HepG2 (cell line): ENCODE data around the gene TFRC. TPM values are rescaled to one million over a fixed set of nuclear protein-coding genes. Genes with fewer than 3 reads are reported as not detected.

ENCODE experiments used
- ARHGAP35 ChIP-seq: sonication (generic); formaldehyde crosslinking; IDR thresholded peaks from 2 replicates; pipeline ENCODE4 v1.9.0; 2022; ENCODE audit warnings: mild to moderate bottlenecking, inconsistent platforms, moderate library complexity, missing genetic modification reagents, borderline replicate concordance
- BRCA1 ChIP-seq: sonication (generic); formaldehyde crosslinking; IDR thresholded peaks from 2 replicates; pipeline ENCODE4 v1.4.0; 2020; ENCODE audit warnings: missing genetic modification reagents
- CEBPG ChIP-seq: IDR thresholded peaks from 2 replicates; pipeline ENCODE4 v1.6.1; 2016
- ELF3 ChIP-seq: IDR thresholded peaks from 2 replicates; pipeline ENCODE4 v1.6.1; 2016; ENCODE audit warnings: missing genetic modification reagents, missing compliant biosample characterization
- ELF4 ChIP-seq: sonication (generic); formaldehyde crosslinking; IDR thresholded peaks from 2 replicates; pipeline ENCODE4 v1.5.0; 2020; ENCODE audit warnings: missing genetic modification reagents, mild to moderate bottlenecking, moderate library complexity, borderline replicate concordance
- HCFC1 ChIP-seq: fragments of 150-350 bp; IDR thresholded peaks from 2 replicates; pipeline ENCODE4 v1.6.1; 2014; ENCODE audit warnings: low read depth, low read length
- HIVEP1 ChIP-seq: sonication (generic); formaldehyde crosslinking; IDR thresholded peaks from 2 replicates; pipeline ENCODE4 v1.4.0; 2020; ENCODE audit warnings: mild to moderate bottlenecking, missing genetic modification reagents
- IRF2 ChIP-seq: IDR thresholded peaks from 2 replicates; pipeline ENCODE4 v1.6.1; 2018; ENCODE audit warnings: missing genetic modification reagents, missing compliant biosample characterization
- KDM3A ChIP-seq: IDR thresholded peaks from 2 replicates; pipeline ENCODE4 v1.6.1; 2018; ENCODE audit warnings: low read depth, missing compliant biosample characterization
- NCOA1 ChIP-seq: sonication (generic); formaldehyde crosslinking; IDR thresholded peaks from 2 replicates; pipeline ENCODE4 v1.9.0; 2021; ENCODE audit warnings: missing genetic modification reagents
- NFKBIZ ChIP-seq: IDR thresholded peaks from 2 replicates; pipeline ENCODE4 v1.6.1; 2018; ENCODE audit warnings: missing genetic modification reagents, missing compliant biosample characterization
- RARG ChIP-seq: sonication (generic); formaldehyde crosslinking; IDR thresholded peaks from 2 replicates; pipeline ENCODE4 v1.4.0; 2020; ENCODE audit warnings: low read depth, mild to moderate bottlenecking, missing genetic modification reagents
- STAG1 ChIP-seq: sonication (generic); formaldehyde crosslinking; IDR thresholded peaks from 2 replicates; pipeline ENCODE4 v1.4.0; 2020; ENCODE audit warnings: missing genetic modification reagents
- TCF7L2 ChIP-seq: IDR thresholded peaks from 2 replicates; pipeline ENCODE4 v1.6.1; 2011; ENCODE audit warnings: mild to moderate bottlenecking, low read depth, low read length, moderate library complexity
- THAP11 ChIP-seq: IDR thresholded peaks from 2 replicates; pipeline ENCODE4 v1.6.1; 2016; ENCODE audit warnings: missing biosample characterization, missing genetic modification reagents
- YEATS4 ChIP-seq: sonication (generic); formaldehyde crosslinking; IDR thresholded peaks from 2 replicates; pipeline ENCODE4 v1.4.0; 2020; ENCODE audit warnings: missing genetic modification reagents, borderline replicate concordance
- ZFP91 ChIP-seq: sonication (generic); formaldehyde crosslinking; IDR thresholded peaks from 2 replicates; pipeline ENCODE4 v1.9.0; 2022; ENCODE audit warnings: missing genetic modification reagents, mild to moderate bottlenecking, borderline replicate concordance
- ZNF235 ChIP-seq: sonication (generic); formaldehyde crosslinking; IDR thresholded peaks from 2 replicates; pipeline ENCODE4 v1.8.1; 2023; ENCODE audit warnings: mild to moderate bottlenecking, missing genetic modification reagents, borderline replicate concordance
- ZNF24 ChIP-seq: fragments of 450-650 bp; IDR thresholded peaks from 2 replicates; pipeline ENCODE4 v1.6.1; 2017; ENCODE audit warnings: antibody characterized with exemption, mild to moderate bottlenecking
- ZNF253 ChIP-seq: sonication (generic); formaldehyde crosslinking; IDR thresholded peaks from 2 replicates; pipeline ENCODE4 v1.8.0; 2022; ENCODE audit warnings: mild to moderate bottlenecking, missing genetic modification reagents, borderline replicate concordance
- ZNF343 ChIP-seq: sonication (generic); formaldehyde crosslinking; IDR thresholded peaks from 2 replicates; pipeline ENCODE4 v1.4.0; 2020; ENCODE audit warnings: mild to moderate bottlenecking, missing genetic modification reagents
- ZNF546 ChIP-seq: sonication (generic); formaldehyde crosslinking; conservative IDR thresholded peaks from 2 replicates; pipeline ENCODE4 v1.8.1; 2023; ENCODE audit warnings: mild to moderate bottlenecking, missing genetic modification reagents
- ZNF567 ChIP-seq: sonication (generic); formaldehyde crosslinking; IDR thresholded peaks from 2 replicates; pipeline ENCODE4 v1.8.1; 2023; ENCODE audit warnings: mild to moderate bottlenecking, missing genetic modification reagents, borderline replicate concordance
- ZNF724P ChIP-seq: sonication (generic); formaldehyde crosslinking; IDR thresholded peaks from 2 replicates; pipeline ENCODE4 v1.8.0; 2022; ENCODE audit warnings: missing genetic modification reagents, borderline replicate concordance
- ZNF781 ChIP-seq: sonication (generic); formaldehyde crosslinking; IDR thresholded peaks from 2 replicates; pipeline ENCODE4 v1.5.1; 2020; ENCODE audit warnings: borderline replicate concordance, mild to moderate bottlenecking, missing genetic modification reagents; ENCODE audit errors: not compliant biosample characterization
- ZNF883 ChIP-seq: sonication (generic); formaldehyde crosslinking; IDR thresholded peaks from 2 replicates; pipeline ENCODE4 v1.5.1; 2020; ENCODE audit warnings: mild to moderate bottlenecking, missing genetic modification reagents; ENCODE audit errors: not compliant biosample characterization
- polyA plus RNA-seq, 8 experiments: library from polyadenylated mRNA; depleted of rRNA in 3 of 8; stranded (reverse) in 7 of 8; unstranded in 1 of 8; fragments of >200 nt; fragmentation: Illumina TruSeq in 4 of 8; extraction: Trizol in 4 of 8; gene quantifications; 2 replicates each; pipeline versions ENCODE4 v1.2.1 to v1.2.3, GENCODE V29; 2011 to 2016; ENCODE audit warnings: low read depth in 4 of 8, missing spikeins in 1 of 8, mixed read lengths in 1 of 8; ENCODE audit not compliant: insufficient read depth in 1 of 8
- total RNA-seq, 5 experiments: library from RNA; depleted of rRNA; stranded (reverse); fragments of >200 nt; fragmentation: Illumina TruSeq; extraction: Trizol; gene quantifications; 2 replicates each; pipeline ENCODE4 v1.2.3, GENCODE V29; 2016; ENCODE audit warnings: low read depth in 1 of 5
- TF ChIP-seq, protein P1 (sequence below): IDR thresholded peaks from 2 replicates; pipeline ENCODE4 v1.6.1; 2016
- TF ChIP-seq, protein P2 (sequence below): sonication (generic); formaldehyde crosslinking; IDR thresholded peaks from 2 replicates; pipeline ENCODE4 v1.5.1; 2020; ENCODE audit warnings: missing genetic modification reagents, mild to moderate bottlenecking, borderline replicate concordance

The TFRC gene
- total and polyA plus RNA-seq, 2 of the 13 experiments (the other 11 are each of a cell fraction or from before 2014, with no cell fraction given), result 188 to 274 TPM

DNA sequence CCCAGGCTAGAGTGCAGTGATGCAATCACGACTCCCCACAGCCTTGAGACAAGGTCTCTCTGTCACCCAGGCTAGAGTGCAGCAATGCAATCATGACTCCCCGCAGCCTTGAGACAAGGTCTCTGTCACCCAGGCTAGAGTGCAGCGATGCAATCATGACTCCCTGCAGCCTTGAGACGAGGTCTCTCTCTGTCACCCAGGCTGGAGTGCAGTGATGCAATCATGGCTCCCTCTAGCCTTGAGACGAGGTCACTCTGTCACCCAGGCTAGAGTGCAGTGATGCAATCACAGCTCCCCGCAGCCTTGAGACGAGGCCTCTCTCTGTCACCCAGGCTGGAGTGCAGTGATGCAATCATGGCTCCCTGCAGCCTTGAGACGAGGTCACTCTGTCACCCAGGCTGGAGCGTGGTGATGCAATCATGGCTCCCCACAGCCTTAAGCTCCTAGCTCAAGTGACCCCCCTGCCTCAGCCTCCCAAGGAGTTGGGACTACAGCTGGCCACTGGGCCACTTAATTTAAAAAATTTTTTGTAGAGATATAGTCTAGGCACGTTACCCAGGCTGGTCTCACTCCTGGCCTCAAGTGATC, 26.1 kb downstream of the TFRC start (continued):
- TF ChIP-seq ZNF546 (CRISPR knock-in tag) (no peak), THAP11 (CRISPR knock-in tag) (peak; percentile 87), ARHGAP35 (CRISPR knock-in tag) (peak; percentile 87; the same call in 1 of the 2 replicates), ELF3 (CRISPR knock-in tag) (peak; percentile 78), ZNF724P (CRISPR knock-in tag) (peak; percentile 96), ZFP91 (peak; percentile 97), CEBPG (CRISPR knock-in tag) (peak; percentile 100), TCF7L2 (no peak), IRF2 (CRISPR knock-in tag) (peak; percentile 98), STAG1 (no peak; the same call in 1 of the 2 replicates), NCOA1 (CRISPR knock-in tag) (peak; percentile 97; the same call in 1 of the 2 replicates), YEATS4 (peak; percentile 57), NFKBIZ (CRISPR knock-in tag) (peak; percentile 96; the same call in 1 of the 2 replicates), HCFC1 (no peak), ZNF253 (CRISPR knock-in tag) (peak; percentile 82), ZNF343 (CRISPR knock-in tag) (peak; percentile 67; the same call in 1 of the 2 replicates), ZNF883 (CRISPR knock-in tag) (peak; percentile 59), ZNF567 (CRISPR knock-in tag) (no peak), RARG (no peak), HIVEP1 (CRISPR knock-in tag) (peak; percentile 98), ELF4 (CRISPR knock-in tag) (no peak), ZNF235 (CRISPR knock-in tag) (no peak), KDM3A (CRISPR knock-in tag) (peak; percentile 98), ZNF781 (CRISPR knock-in tag) (peak; percentile 81), ZNF24 (no peak), BRCA1 (CRISPR knock-in tag) (no peak)
- TF ChIP-seq, protein P1, sequence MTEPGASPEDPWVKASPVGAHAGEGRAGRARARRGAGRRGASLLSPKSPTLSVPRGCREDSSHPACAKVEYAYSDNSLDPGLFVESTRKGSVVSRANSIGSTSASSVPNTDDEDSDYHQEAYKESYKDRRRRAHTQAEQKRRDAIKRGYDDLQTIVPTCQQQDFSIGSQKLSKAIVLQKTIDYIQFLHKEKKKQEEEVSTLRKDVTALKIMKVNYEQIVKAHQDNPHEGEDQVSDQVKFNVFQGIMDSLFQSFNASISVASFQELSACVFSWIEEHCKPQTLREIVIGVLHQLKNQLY (CRISPR knock-in tag), result peak; percentile 63; the same call in 1 of the 2 replicates
- TF ChIP-seq, protein P2, sequence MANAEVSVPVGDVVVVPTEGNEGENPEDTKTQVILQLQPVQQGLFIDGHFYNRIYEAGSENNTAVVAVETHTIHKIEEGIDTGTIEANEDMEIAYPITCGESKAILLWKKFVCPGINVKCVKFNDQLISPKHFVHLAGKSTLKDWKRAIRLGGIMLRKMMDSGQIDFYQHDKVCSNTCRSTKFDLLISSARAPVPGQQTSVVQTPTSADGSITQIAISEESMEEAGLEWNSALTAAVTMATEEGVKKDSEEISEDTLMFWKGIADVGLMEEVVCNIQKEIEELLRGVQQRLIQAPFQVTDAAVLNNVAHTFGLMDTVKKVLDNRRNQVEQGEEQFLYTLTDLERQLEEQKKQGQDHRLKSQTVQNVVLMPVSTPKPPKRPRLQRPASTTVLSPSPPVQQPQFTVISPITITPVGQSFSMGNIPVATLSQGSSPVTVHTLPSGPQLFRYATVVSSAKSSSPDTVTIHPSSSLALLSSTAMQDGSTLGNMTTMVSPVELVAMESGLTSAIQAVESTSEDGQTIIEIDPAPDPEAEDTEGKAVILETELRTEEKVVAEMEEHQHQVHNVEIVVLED (CRISPR knock-in tag), result peak; percentile 71; the same call in 1 of the 2 replicates
